SK-N-SH (cell line): ENCODE results near the gene GKN1. TPM values are rescaled to one million over a fixed set of nuclear protein-coding genes. Genes with fewer than 3 reads are reported as not detected.

Source experiments
- ELF1 ChIP-seq: IDR thresholded peaks from 2 replicates; pipeline ENCODE4 v1.4.0; 2012
- EP300 ChIP-seq, 2 experiments: IDR thresholded peaks; 2 replicates each; pipeline versions ENCODE4 v1.4.0 to v1.6.1; 2012; ENCODE audit warnings: borderline replicate concordance in 1 of 2, low read depth in 1 of 2, low read length in 1 of 2
- EZH2phosphoT487 ChIP-seq: fragments of 200-600 bp; sonication (generic); IDR thresholded peaks from 2 replicates; pipeline ENCODE4 v1.6.1; 2017; ENCODE audit warnings: low read depth, mixed run types, mild to moderate bottlenecking, antibody characterized with exemption, moderate library complexity, borderline replicate concordance
- FOXJ3 ChIP-seq: sonication (generic); formaldehyde crosslinking; IDR thresholded peaks from 2 replicates; pipeline ENCODE4 v1.5.1; 2020; ENCODE audit warnings: mild to moderate bottlenecking, missing genetic modification reagents
- GABPA ChIP-seq: IDR thresholded peaks from 2 replicates; pipeline ENCODE4 v1.4.0; 2012; ENCODE audit warnings: low read depth, mild to moderate bottlenecking
- GATA2 ChIP-seq: sonication (generic); formaldehyde crosslinking; IDR thresholded peaks from 2 replicates; pipeline ENCODE4 v1.5.0; 2020; ENCODE audit warnings: mild to moderate bottlenecking, missing genetic modification reagents
- JUND ChIP-seq: IDR thresholded peaks from 2 replicates; pipeline ENCODE4 v1.4.0; 2012
- MEF2A ChIP-seq: IDR thresholded peaks from 2 replicates; pipeline ENCODE4 v1.4.0; 2012; ENCODE audit warnings: low read depth, borderline replicate concordance
- MXI1 ChIP-seq: IDR thresholded peaks from 2 replicates; pipeline ENCODE4 v1.6.1; 2012; ENCODE audit warnings: mild to moderate bottlenecking, low read depth, low read length, improper control_type of control experiment
- NFIC ChIP-seq: IDR thresholded peaks from 2 replicates; pipeline ENCODE4 v1.4.0; 2012; ENCODE audit warnings: borderline replicate concordance
- NRF1 ChIP-seq: IDR thresholded peaks from 2 replicates; pipeline ENCODE4 v1.6.1; 2012; ENCODE audit warnings: low read depth, mild to moderate bottlenecking, low read length
- RCOR1 ChIP-seq: fragments of 150-350 bp; IDR thresholded peaks from 2 replicates; pipeline ENCODE4 v1.6.1; 2017; ENCODE audit warnings: antibody characterized with exemption, low read length
- RFX5 ChIP-seq: IDR thresholded peaks from 2 replicates; pipeline ENCODE4 v1.6.1; 2012; ENCODE audit warnings: mild to moderate bottlenecking, improper control_type of control experiment, low read length
- SMC3 ChIP-seq: IDR thresholded peaks from 2 replicates; pipeline ENCODE4 v1.6.1; 2012; ENCODE audit warnings: low read depth, low read length, improper control_type of control experiment
- YY1 ChIP-seq: IDR thresholded peaks from 2 replicates; pipeline ENCODE4 v1.4.0; 2012; ENCODE audit warnings: low read depth, mild to moderate bottlenecking
- polyA plus RNA-seq, 3 experiments: library from polyadenylated mRNA; depleted of rRNA; stranded (reverse); fragments of >200 nt; gene quantifications; 2 replicates each; pipeline ENCODE4 v1.2.3, GENCODE V29; 2012
- TF ChIP-seq, protein P1 (sequence below): IDR thresholded peaks from 2 replicates; pipeline ENCODE4 v1.6.1; 2012; ENCODE audit warnings: mild to moderate bottlenecking, low read depth, low read length, moderate library complexity
- TF ChIP-seq, protein P2 (sequence below): fragments of 200-600 bp; sonication (generic); IDR thresholded peaks from 2 replicates; pipeline ENCODE4 v1.6.1; 2017; ENCODE audit warnings: antibody characterized with exemption, mild to moderate bottlenecking, moderate library complexity
- TF ChIP-seq, protein P3 (sequence below): IDR thresholded peaks from 2 replicates; pipeline ENCODE4 v1.4.0; 2012; ENCODE audit warnings: low read depth
- TF ChIP-seq, protein P4 (sequence below): IDR thresholded peaks from 2 replicates; pipeline ENCODE4 v1.4.0; 2012; ENCODE audit warnings: low read depth, borderline replicate concordance
- TF ChIP-seq, protein P5 (sequence below): fragments of 150-350 bp; IDR thresholded peaks from 2 replicates; pipeline ENCODE4 v1.6.1; 2017; ENCODE audit warnings: antibody characterized with exemption, low read length, low read depth, borderline replicate concordance

GKN1 gene
- polyA plus RNA-seq, 1 of the 3 experiments (the other 2 are of a cell fraction): not detected

DNA sequence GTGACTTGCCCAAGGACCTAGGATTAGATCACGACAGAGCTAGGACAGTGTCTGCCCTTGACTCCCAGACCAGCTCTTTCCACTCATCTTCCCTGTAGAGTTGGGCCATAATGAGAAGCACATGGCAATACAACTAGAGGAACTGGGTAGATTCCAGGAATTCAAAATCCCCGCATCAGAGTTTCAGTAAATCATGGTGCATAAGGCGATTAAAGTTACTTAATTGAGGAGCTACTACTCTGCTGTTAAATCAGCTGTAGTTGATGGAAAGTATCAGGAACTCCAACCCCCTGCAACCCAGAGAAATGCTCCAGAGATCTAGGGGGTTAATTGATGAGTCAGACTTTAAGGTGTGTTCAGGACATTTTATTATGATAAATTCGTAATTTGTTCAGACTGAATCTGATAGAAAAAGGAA lies 44.3 kb downstream of the GKN1 start (continued):
- TF ChIP-seq, protein P1, sequence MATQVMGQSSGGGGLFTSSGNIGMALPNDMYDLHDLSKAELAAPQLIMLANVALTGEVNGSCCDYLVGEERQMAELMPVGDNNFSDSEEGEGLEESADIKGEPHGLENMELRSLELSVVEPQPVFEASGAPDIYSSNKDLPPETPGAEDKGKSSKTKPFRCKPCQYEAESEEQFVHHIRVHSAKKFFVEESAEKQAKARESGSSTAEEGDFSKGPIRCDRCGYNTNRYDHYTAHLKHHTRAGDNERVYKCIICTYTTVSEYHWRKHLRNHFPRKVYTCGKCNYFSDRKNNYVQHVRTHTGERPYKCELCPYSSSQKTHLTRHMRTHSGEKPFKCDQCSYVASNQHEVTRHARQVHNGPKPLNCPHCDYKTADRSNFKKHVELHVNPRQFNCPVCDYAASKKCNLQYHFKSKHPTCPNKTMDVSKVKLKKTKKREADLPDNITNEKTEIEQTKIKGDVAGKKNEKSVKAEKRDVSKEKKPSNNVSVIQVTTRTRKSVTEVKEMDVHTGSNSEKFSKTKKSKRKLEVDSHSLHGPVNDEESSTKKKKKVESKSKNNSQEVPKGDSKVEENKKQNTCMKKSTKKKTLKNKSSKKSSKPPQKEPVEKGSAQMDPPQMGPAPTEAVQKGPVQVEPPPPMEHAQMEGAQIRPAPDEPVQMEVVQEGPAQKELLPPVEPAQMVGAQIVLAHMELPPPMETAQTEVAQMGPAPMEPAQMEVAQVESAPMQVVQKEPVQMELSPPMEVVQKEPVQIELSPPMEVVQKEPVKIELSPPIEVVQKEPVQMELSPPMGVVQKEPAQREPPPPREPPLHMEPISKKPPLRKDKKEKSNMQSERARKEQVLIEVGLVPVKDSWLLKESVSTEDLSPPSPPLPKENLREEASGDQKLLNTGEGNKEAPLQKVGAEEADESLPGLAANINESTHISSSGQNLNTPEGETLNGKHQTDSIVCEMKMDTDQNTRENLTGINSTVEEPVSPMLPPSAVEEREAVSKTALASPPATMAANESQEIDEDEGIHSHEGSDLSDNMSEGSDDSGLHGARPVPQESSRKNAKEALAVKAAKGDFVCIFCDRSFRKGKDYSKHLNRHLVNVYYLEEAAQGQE: no peak
- TF ChIP-seq RCOR1 (no peak), SMC3 (no peak), YY1 (no peak), MEF2A (no peak), EP300 (IDR thresholded peaks at IDR 0.05; ENCODE audit: borderline replicate concordance in 1 of 2, low read depth in 1 of 2, low read length in 1 of 2) (peak in 1 of 2 experiments; percentile 51; a peak in 1 of 4 replicates), GATA2 (CRISPR knock-in tag) (no peak), JUND (0 out of 2 replicates have a peak, but pooled peaks have one; percentile 25), NFIC (no peak), ELF1 (no peak), GABPA (no peak), MXI1 (peak; percentile 47; the same call in 1 of the 2 replicates), FOXJ3 (CRISPR knock-in tag) (no peak), RFX5 (no peak), EZH2phosphoT487 (no peak), NRF1 (no peak)
- TF ChIP-seq, protein P2, sequence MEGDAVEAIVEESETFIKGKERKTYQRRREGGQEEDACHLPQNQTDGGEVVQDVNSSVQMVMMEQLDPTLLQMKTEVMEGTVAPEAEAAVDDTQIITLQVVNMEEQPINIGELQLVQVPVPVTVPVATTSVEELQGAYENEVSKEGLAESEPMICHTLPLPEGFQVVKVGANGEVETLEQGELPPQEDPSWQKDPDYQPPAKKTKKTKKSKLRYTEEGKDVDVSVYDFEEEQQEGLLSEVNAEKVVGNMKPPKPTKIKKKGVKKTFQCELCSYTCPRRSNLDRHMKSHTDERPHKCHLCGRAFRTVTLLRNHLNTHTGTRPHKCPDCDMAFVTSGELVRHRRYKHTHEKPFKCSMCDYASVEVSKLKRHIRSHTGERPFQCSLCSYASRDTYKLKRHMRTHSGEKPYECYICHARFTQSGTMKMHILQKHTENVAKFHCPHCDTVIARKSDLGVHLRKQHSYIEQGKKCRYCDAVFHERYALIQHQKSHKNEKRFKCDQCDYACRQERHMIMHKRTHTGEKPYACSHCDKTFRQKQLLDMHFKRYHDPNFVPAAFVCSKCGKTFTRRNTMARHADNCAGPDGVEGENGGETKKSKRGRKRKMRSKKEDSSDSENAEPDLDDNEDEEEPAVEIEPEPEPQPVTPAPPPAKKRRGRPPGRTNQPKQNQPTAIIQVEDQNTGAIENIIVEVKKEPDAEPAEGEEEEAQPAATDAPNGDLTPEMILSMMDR: no peak
- TF ChIP-seq, protein P3, sequence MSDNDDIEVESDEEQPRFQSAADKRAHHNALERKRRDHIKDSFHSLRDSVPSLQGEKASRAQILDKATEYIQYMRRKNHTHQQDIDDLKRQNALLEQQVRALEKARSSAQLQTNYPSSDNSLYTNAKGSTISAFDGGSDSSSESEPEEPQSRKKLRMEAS: no peak; the same call in 1 of the 2 replicates
- TF ChIP-seq, protein P4, sequence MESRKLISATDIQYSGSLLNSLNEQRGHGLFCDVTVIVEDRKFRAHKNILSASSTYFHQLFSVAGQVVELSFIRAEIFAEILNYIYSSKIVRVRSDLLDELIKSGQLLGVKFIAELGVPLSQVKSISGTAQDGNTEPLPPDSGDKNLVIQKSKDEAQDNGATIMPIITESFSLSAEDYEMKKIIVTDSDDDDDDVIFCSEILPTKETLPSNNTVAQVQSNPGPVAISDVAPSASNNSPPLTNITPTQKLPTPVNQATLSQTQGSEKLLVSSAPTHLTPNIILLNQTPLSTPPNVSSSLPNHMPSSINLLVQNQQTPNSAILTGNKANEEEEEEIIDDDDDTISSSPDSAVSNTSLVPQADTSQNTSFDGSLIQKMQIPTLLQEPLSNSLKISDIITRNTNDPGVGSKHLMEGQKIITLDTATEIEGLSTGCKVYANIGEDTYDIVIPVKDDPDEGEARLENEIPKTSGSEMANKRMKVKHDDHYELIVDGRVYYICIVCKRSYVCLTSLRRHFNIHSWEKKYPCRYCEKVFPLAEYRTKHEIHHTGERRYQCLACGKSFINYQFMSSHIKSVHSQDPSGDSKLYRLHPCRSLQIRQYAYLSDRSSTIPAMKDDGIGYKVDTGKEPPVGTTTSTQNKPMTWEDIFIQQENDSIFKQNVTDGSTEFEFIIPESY: no peak
- TF ChIP-seq, protein P5, sequence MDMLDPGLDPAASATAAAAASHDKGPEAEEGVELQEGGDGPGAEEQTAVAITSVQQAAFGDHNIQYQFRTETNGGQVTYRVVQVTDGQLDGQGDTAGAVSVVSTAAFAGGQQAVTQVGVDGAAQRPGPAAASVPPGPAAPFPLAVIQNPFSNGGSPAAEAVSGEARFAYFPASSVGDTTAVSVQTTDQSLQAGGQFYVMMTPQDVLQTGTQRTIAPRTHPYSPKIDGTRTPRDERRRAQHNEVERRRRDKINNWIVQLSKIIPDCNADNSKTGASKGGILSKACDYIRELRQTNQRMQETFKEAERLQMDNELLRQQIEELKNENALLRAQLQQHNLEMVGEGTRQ: no peak
